A673 (cell line): ENCODE results near the gene CEMIP. TPM values are rescaled to one million over a fixed set of nuclear protein-coding genes. Genes with fewer than 3 reads are reported as not detected.

Experiments used
- BruUV-seq: library from RNA; stranded (reverse); fragments of 400-500 nt; replicated peaks from 2 replicates; lab custom pipeline; 2021; lab: Mats Ljungman, UMichigan
- CTCF ChIA-PET: fragments of 300-600 bp; sonication (Branson Sonifier 250); formaldehyde crosslinking; loops from one replicate; lab custom pipeline; 2022; ENCODE audit warnings: antibody characterized with exemption; lab: Charles Lee
- POLR2A ChIA-PET: fragments of 300-600 bp; sonication (Branson Sonifier 250); formaldehyde crosslinking; loops from one replicate; lab custom pipeline; 2022; ENCODE audit warnings: antibody characterized with exemption; ENCODE audit not compliant: low non-redundant PET; lab: Charles Lee
- DNase-seq: peaks from one replicate; pipeline ENCODE4 v3.0.0-alpha.2; 2015; ENCODE audit warnings: low spot score
- H3K27ac ChIP-seq: fragments of 200-600 bp; sonication (generic); 2 replicates; pipeline ENCODE4 v1.5.1; 2016; ENCODE audit warnings: mixed run types, low read depth, mild to moderate bottlenecking, mixed read lengths, antibody characterized with exemption, low read length; ENCODE audit not compliant: poor library complexity, severe bottlenecking
- H3K27me3 ChIP-seq: fragments of 200-600 bp; sonication (generic); replicated peaks from 2 replicates; pipeline ENCODE4 v1.6.1; 2017; ENCODE audit warnings: mixed run types, low read depth, mild to moderate bottlenecking, mixed read lengths, antibody characterized with exemption, low read length; ENCODE audit not compliant: insufficient read depth, poor library complexity
- H3K36me3 ChIP-seq: fragments of 200-600 bp; sonication (generic); 2 replicates; pipeline ENCODE4 v1.6.1; 2016; ENCODE audit warnings: mixed run types, mild to moderate bottlenecking, mixed read lengths, antibody characterized with exemption, low read length; ENCODE audit not compliant: insufficient read depth, poor library complexity, severe bottlenecking
- H3K4me1 ChIP-seq: fragments of 200-600 bp; sonication (generic); 2 replicates; pipeline ENCODE4 v1.6.1; 2017; ENCODE audit warnings: mixed run types, mild to moderate bottlenecking, mixed read lengths, antibody characterized with exemption, low read length; ENCODE audit not compliant: insufficient read depth, poor library complexity, severe bottlenecking
- H3K4me3 ChIP-seq: fragments of 200-600 bp; sonication (generic); 2 replicates; pipeline ENCODE4 v1.5.1; 2016; ENCODE audit warnings: low read depth, mixed run types, mild to moderate bottlenecking, mixed read lengths, low read length; ENCODE audit not compliant: poor library complexity, severe bottlenecking
- H3K9me3 ChIP-seq: fragments of 200-600 bp; sonication (generic); 2 replicates; pipeline ENCODE4 v1.6.1; 2016; ENCODE audit warnings: mixed run types, low read depth, mild to moderate bottlenecking, mixed read lengths, antibody characterized with exemption, low read length; ENCODE audit not compliant: poor library complexity, severe bottlenecking
- CTCF ChIP-seq: fragments of 300-800, 200-600 bp; sonication (generic); conservative IDR thresholded peaks from 2 replicates; pipeline ENCODE4 v1.5.1; 2017; ENCODE audit warnings: low read depth, mild to moderate bottlenecking, antibody characterized with exemption, low read length, moderate library complexity, mixed read lengths
- EZH2 ChIP-seq: fragments of 200-600 bp; sonication (generic); IDR thresholded peaks from 2 replicates; pipeline ENCODE4 v1.6.1; 2017; ENCODE audit warnings: borderline replicate concordance, low read depth, mild to moderate bottlenecking, mixed read lengths, antibody characterized with exemption, low read length; ENCODE audit not compliant: poor library complexity, severe bottlenecking
- intact Hi-C: fragments of 100-400 bp; cut with micrococcal nuclease; formaldehyde crosslinking; loops from one replicate; pipeline ENCODE4 v1.10.0; 2022; ENCODE audit not compliant: unreplicated experiment
- total RNA-seq: library from RNA; stranded (reverse); gene quantifications from 2 replicates; pipeline ENCODE4 v1.2.3, GENCODE V29; 2021

Gene CEMIP
- total RNA-seq, 1 experiment from 2014 or later = not detected

GRCh38 chr15:80887148-80887547, 108.0 kb downstream of the CEMIP start:
- ChIA-PET CTCF (no interaction called here), POLR2A (no interaction called here)
- no TSS peak for BruUV-seq
- Histone ChIP-seq H3K36me3 (no peaks in the 10 kb centered on the region), H3K9me3 (no peaks in the 10 kb centered on the region), H3K4me1 (no peaks in the 10 kb centered on the region), H3K4me3 (no peak overlapping the region), H3K27me3 (peaks cover 4% of the 10 kb centered on the region), H3K27ac (no peak overlapping the region)
- TF ChIP-seq CTCF (no peak), EZH2 (no peak)
- no peak for DNase-seq
- intact Hi-C loops = no loop called here

- CTCF ChIA-PET = no interaction called here
- H3K4me3 ChIP-seq = no peak overlapping the region
- no peak for DNase-seq
- POLR2A ChIA-PET = no interaction called here
- TF ChIP-seq CTCF (no peak), EZH2 (no peak)
- H3K36me3 ChIP-seq = no peaks in the 10 kb centered on the region
- H3K27ac ChIP-seq = no peak overlapping the region
- H3K4me1 ChIP-seq = no peaks in the 10 kb centered on the region
- intact Hi-C loops = no loop called here
- no TSS peak for BruUV-seq
- H3K9me3 ChIP-seq = no peaks in the 10 kb centered on the region
- no peaks in the 10 kb centered on the region for H3K27me3 ChIP-seq
Observed at GRCh38 chr15:80888846-80889245, 109.7 kb downstream of the CEMIP start.

GRCh38 chr15:80890341-80891005, 111.3 kb downstream of the CEMIP start:
- CTCF ChIA-PET = no interaction called here
- no peak overlapping the region for H3K27ac ChIP-seq
- no peaks in the 10 kb centered on the region for H3K27me3 ChIP-seq
- DNase-seq = no peak
- POLR2A ChIA-PET = no interaction called here
- H3K4me1 ChIP-seq = no peaks in the 10 kb centered on the region
- no TSS peak for BruUV-seq
- intact Hi-C loops = no loop called here
- H3K36me3 ChIP-seq = no peaks in the 10 kb centered on the region
- TF ChIP-seq EZH2 (no peak), CTCF (no peak)
- H3K9me3 ChIP-seq = no peaks in the 10 kb centered on the region
- H3K4me3 ChIP-seq = no peak overlapping the region
